GM21529 (cell line): Measurements from ENCODE around the gene ADAM12.
"Not testable (repeated sequence)": the region's sequence is repeated elsewhere in the genome, so short reads cannot be mapped to it uniquely, and the experiment has no call there.

Source experiments
- ATAC-seq: cut with Tn5 transposase; IDR thresholded peaks from one replicate; pipeline ENCODE4 v1.9.1; 2021; ENCODE audit not compliant: unreplicated experiment

ADAM12 gene

GRCh38 chr10:126186766-126187165 is 201.5 kb downstream of the ADAM12 start:
- no peak for ATAC-seq

DNA sequence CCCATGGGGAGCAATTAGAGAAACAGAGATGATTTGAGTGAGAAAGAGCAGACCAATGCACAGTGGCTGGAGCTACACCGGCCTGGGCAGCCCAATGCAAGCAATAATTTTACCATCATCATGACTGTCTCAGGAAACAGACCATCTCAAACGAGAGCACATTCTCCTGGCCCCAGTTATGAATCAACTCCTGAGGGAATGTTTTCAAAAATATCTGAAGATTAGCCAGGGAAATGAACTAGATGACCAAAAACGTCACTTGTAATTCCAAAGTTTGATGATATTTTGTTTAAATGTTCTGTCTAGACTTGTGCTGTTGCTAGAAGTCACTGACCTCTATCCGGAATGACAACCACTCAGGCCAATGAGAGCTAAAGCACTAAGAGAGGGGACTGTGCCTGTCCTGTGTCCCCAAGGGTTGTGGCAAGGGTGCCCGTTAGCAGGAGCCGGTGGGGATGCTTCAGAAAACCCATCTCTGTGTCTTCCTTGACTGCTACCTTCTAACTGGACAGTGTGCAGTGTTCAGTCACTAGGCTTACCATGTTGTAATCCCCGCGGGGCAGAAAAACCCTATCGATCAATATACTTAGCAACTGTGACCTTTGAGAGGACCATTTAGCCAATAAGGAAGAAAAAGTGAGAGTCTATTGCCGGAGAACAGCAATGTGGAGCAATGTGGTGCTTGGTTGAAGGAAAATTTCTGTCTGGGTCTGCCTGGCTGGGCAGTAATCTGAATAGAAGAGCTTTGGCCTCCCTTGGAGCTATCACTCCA is 202.4 kb downstream of the ADAM12 start:
- no peak for ATAC-seq

DNA sequence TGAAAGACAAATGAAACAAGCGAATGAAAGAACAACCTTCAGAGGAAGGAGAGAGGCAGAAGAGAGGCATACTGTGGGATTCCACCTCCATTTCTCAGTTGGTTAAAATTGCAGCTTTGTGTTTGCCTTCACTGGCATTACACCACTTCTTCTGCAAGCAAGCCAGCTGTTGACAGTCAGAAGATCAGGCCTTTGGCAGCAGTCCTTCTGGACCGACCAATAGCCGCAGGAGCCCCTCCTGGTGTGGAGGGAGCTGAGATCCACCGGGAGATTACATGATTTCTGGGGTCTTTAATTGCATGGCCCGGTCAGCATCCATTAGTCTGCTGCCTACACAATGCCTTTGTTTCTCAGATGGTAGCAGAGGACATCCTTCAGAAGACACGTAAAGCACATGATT is 206.7 kb downstream of the ADAM12 start:
- ATAC-seq = no peak

- no peak for ATAC-seq
Observed at GRCh38 chr10:126179637-126180036, 208.6 kb downstream of the ADAM12 start.

GRCh38 chr10:126177417-126178030 is 210.8 kb downstream of the ADAM12 start:
- no peak for ATAC-seq

DNA sequence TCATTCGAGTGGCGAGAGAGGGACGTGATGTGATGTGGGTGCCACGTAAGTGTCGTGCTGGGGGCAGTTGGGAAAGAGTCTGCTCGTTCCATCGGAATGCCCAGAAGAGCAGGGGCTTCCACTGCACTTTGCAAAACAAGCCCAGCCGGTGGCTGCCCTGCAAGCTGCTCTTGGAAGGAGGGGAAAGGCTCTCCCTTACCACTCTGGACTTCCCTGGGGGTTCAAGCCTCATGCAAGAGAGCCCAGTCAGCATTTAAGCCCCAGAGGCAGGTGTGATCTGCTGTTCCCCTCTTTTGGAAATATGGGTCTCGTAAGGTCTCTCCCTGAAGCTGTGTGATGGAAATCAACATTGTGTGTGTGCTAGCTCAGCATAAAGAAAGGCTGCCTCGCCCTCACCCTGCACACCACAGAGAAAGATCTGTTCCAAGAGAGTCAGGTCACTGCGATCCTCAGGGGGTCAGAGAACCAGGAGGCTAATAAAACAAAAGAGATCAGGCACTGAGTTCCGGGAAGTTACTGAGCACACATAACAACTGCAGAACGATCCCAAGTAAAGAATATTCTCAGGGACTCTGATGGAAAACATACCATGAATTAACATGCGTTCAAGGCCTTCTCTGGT is 212.5 kb downstream of the ADAM12 start:
- ATAC-seq = no peak

GRCh38 chr10:126172755-126173154 is 215.5 kb downstream of the ADAM12 start:
- ATAC-seq = not testable (repeated sequence)

GRCh38 chr10:126171555-126171954 is 216.7 kb downstream of the ADAM12 start:
- no peak for ATAC-seq

GRCh38 chr10:126170776-126171175 is 217.5 kb downstream of the ADAM12 start:
- ATAC-seq = no peak

DNA sequence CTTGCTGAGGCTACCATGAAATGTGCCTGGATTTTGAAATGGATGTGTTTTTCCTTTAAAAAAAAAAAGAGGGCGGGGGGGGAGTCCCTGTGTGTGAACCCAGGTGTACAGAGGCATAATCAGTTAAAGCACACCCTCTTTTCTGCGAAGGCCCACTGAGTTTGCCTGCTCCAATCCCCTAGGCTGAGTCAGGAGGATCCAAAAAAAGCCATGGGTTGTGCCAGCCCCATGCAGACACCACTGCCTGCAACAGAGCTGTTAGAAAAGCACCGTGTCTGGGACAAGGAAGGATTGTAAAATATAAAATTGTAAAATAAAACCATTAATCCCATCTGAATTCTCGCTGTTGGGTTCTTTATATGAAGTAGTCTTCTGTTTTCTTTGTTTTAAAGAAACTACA is 217.9 kb downstream of the ADAM12 start:
- no peak for ATAC-seq

DNA sequence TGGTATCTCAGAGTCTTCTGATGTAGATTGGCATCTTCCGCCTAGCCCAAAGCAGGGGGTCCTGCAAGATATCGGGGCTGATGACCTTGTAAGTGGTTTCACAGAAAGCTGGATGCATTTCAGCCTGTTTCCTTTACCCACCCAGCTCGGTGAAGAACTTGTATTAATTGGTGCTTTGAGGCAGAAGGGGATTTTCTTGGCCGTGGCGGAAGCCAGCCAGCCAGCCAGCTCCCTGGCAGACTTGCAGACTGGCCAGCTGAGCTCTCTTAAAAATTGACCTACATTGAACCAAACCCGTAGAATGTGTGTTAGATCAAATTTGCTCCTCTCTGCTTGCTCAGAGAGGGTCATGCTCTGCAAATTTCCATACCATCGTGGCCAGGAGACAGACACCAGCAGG is 218.4 kb downstream of the ADAM12 start:
- no peak for ATAC-seq

- ATAC-seq = no peak
Observed at GRCh38 chr10:126166797-126167196, 221.5 kb downstream of the ADAM12 start.

GRCh38 chr10:126165874-126166273 is 222.4 kb downstream of the ADAM12 start:
- no peak for ATAC-seq

- ATAC-seq = no peak
Observed at GRCh38 chr10:126163506-126163905, 224.8 kb downstream of the ADAM12 start.

GRCh38 chr10:126161691-126162090 is 226.6 kb downstream of the ADAM12 start:
- no peak for ATAC-seq

GRCh38 chr10:126160971-126161630 is 227.2 kb downstream of the ADAM12 start:
- ATAC-seq = no peak

DNA sequence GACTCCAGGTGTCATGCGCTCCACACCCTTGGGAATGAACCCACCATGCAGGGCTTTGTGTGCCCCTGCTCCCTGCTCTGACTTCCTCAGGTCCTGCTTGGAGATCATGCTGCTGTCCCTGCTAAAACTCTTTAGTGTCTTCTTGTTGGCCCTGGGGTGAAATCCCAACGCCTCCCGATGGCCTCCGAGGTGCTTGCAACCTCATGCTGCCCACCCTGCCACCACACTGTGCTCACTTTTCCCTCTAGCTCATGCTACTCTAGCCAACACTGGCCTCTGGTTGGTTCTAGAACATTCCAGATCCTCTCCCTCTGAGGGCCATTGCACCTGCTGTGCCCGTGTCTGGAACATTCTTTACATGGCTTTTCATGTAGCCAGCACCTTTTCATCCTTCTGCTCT is 227.7 kb downstream of the ADAM12 start:
- no peak for ATAC-seq

DNA sequence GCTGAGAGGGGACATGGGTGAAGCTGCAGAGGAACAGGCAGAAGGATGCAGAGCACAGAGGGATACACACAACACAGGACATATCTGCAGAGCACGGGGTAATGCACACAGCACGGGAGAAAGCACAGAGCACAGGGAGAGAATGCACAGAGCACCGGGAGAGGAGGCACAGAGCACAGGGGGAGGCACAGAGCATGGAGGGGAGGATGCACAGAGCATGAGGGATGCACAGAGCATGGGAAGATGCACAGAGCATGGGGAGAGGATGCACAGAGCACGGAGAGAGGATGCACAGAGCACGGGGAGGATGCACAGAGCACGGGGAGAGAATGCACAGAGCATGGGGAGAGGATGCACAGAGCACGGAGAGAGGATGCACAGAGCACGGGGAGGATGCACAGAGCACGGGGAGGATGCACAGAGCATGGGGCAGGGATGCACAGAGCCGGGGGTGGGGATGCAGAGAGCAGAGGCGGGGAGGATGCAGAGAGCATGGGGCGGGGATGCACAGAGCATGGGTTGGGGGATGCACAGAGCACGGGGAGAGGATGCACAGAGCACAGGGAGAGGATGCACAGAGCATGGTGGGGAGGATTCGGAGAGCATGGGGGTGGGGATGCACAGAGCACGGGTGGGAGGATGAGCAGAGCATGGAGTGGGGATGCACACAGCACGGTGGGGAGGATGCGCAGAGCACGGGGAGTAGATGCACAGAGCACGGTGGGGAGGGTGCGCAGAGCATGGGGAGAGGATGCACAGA is 230.0 kb downstream of the ADAM12 start:
- no peak for ATAC-seq

DNA sequence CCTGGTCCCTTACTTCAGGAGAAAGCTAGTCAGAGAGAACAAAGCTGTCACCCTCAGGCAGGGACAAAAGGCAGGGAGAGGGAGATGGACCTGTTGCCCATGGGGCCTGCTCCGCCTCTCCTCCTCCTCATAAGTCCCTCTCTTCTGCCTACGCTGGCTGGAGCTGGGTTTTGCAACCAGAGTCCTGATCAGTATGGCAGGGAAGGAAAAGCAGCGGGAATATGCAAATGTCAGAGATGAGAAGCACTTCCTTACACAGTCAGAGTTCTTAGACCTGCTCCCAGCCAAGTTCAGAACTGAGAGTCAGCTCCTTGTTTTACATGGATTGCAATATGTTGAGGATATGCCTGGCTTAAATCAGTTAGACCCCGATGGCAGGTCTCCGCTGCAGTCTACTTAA is 231.1 kb downstream of the ADAM12 start:
- ATAC-seq = no peak

DNA sequence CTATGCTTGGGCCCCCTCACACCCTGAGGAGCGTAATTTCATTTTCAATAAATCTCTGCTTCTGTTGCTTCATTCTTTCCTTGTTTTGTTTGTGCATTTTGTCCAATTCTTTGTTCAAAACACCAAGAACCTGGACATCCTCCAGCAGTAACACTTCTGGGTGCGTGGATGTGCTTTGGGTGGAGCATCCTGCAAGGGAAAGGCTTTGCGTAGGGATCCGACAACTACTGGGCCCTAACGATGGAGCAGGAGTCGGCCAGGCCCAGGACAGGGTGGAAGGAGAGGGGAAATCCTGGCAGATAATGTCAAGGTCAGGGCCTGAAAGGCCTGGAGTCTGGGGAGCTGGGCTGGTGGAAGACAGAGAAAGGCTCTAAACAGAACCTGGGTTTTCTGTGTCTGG is 231.8 kb downstream of the ADAM12 start:
- no peak for ATAC-seq

GRCh38 chr10:126156012-126156411 is 232.3 kb downstream of the ADAM12 start:
- ATAC-seq = no peak
